H9 (cell line): ENCODE results near the gene IL1RAPL1. TPM values are rescaled to one million over a fixed set of nuclear protein-coding genes. Genes with fewer than 3 reads are reported as not detected.

Source experiments
- DNase-seq: peaks from one replicate; pipeline ENCODE4 v3.0.0-alpha.2; 2017
- H2AFZ ChIP-seq: one replicate; pipeline ENCODE4 v1.6.1; 2013; ENCODE audit warnings: mild to moderate bottlenecking, low read length, control low read depth, moderate library complexity
- H2AK5ac ChIP-seq: 2 replicates; pipeline ENCODE4 v1.6.1; 2013; ENCODE audit warnings: low read length, control low read depth, mixed read lengths; ENCODE audit not compliant: insufficient read length
- H2BK120ac ChIP-seq: one replicate; pipeline ENCODE4 v1.6.1; 2013; ENCODE audit warnings: low read depth, mild to moderate bottlenecking, low read length, control low read depth, inconsistent platforms; ENCODE audit not compliant: poor library complexity, severe bottlenecking
- H2BK12ac ChIP-seq: 2 replicates; pipeline ENCODE4 v1.6.1; 2013; ENCODE audit warnings: low read length, control low read depth, mixed read lengths, low read depth; ENCODE audit not compliant: insufficient read length
- H2BK15ac ChIP-seq: 2 replicates; pipeline ENCODE4 v1.6.1; 2013; ENCODE audit warnings: low read depth, low read length, control low read depth
- H2BK20ac ChIP-seq: one replicate; pipeline ENCODE4 v1.6.1; 2013; ENCODE audit warnings: low read depth, mild to moderate bottlenecking, low read length, control low read depth, inconsistent platforms; ENCODE audit not compliant: poor library complexity, severe bottlenecking
- H2BK5ac ChIP-seq: 2 replicates; pipeline ENCODE4 v1.6.1; 2013; ENCODE audit warnings: low read length, control low read depth, mixed read lengths; ENCODE audit not compliant: insufficient read length
- H3K14ac ChIP-seq: 2 replicates; pipeline ENCODE4 v1.6.1; 2013; ENCODE audit warnings: low read length, control low read depth; ENCODE audit not compliant: insufficient read depth
- H3K18ac ChIP-seq: 2 replicates; pipeline ENCODE4 v1.6.1; 2013; ENCODE audit warnings: low read depth, mild to moderate bottlenecking, mixed read lengths, low read length, control low read depth; ENCODE audit not compliant: insufficient read length
- H3K23ac ChIP-seq: 2 replicates; pipeline ENCODE4 v1.6.1; 2013; ENCODE audit warnings: low read length, control low read depth, mixed read lengths, low read depth; ENCODE audit not compliant: insufficient read length
- H3K23me2 ChIP-seq: 2 replicates; pipeline ENCODE4 v1.6.1; 2013; ENCODE audit warnings: low read depth, mild to moderate bottlenecking, mixed read lengths, low read length, control low read depth; ENCODE audit not compliant: insufficient read length, poor library complexity, severe bottlenecking
- H3K27ac ChIP-seq: 2 replicates; pipeline ENCODE4 v1.5.1; 2013; ENCODE audit warnings: low read length, control low read depth, mixed read lengths, low read depth; ENCODE audit not compliant: insufficient read length
- H3K27me3 ChIP-seq: 2 replicates; pipeline ENCODE4 v1.6.1; 2013; ENCODE audit warnings: low read length, control low read depth, inconsistent platforms; ENCODE audit not compliant: insufficient read depth
- H3K4ac ChIP-seq: 2 replicates; pipeline ENCODE4 v1.6.1; 2013; ENCODE audit warnings: low read depth, mild to moderate bottlenecking, control low read depth, inconsistent platforms, low read length, moderate library complexity
- H3K4me1 ChIP-seq: 2 replicates; pipeline ENCODE4 v1.6.1; 2013; ENCODE audit warnings: low read length, control low read depth, inconsistent platforms; ENCODE audit not compliant: insufficient read depth
- H3K4me2 ChIP-seq: 2 replicates; pipeline ENCODE4 v1.6.1; 2013; ENCODE audit warnings: low read length, control low read depth, mixed read lengths; ENCODE audit not compliant: insufficient read length, insufficient read depth
- H3K56ac ChIP-seq: 2 replicates; pipeline ENCODE4 v1.6.1; 2013; ENCODE audit warnings: low read depth, mild to moderate bottlenecking, mixed read lengths, low read length, control low read depth; ENCODE audit not compliant: insufficient read length
- H3K79me1 ChIP-seq: 2 replicates; pipeline ENCODE4 v1.6.1; 2013; ENCODE audit warnings: low read depth, mild to moderate bottlenecking, moderate library complexity, low read length, control low read depth, inconsistent platforms; ENCODE audit not compliant: insufficient read depth, poor library complexity, severe bottlenecking
- H3K79me2 ChIP-seq: 2 replicates; pipeline ENCODE4 v1.6.1; 2013; ENCODE audit warnings: low read length, control low read depth, inconsistent platforms; ENCODE audit not compliant: insufficient read depth
- H3K9ac ChIP-seq: 2 replicates; pipeline ENCODE4 v1.6.1; 2013; ENCODE audit warnings: low read length, control low read depth, mixed read lengths; ENCODE audit not compliant: insufficient read length; ENCODE audit errors: extremely low read depth
- H3K9me3 ChIP-seq: one replicate; pipeline ENCODE4 v1.6.1; 2013; ENCODE audit warnings: low read depth, low read length, inconsistent platforms; ENCODE audit not compliant: control insufficient read depth
- H3T11ph ChIP-seq: one replicate; pipeline ENCODE4 v1.6.1; 2013; ENCODE audit warnings: mild to moderate bottlenecking, low read length, control low read depth, inconsistent platforms
- H4K20me1 ChIP-seq: one replicate; pipeline ENCODE4 v1.6.1; 2013; ENCODE audit not compliant: control insufficient read depth, insufficient read length, insufficient read depth
- H4K5ac ChIP-seq: 2 replicates; pipeline ENCODE4 v1.6.1; 2013; ENCODE audit warnings: low read depth, mild to moderate bottlenecking, mixed read lengths, low read length, control low read depth; ENCODE audit not compliant: insufficient read length
- H4K8ac ChIP-seq: replicated peaks from 2 replicates; pipeline ENCODE4 v1.6.1; 2013; ENCODE audit warnings: low read length, control low read depth, mixed read lengths, low read depth; ENCODE audit not compliant: insufficient read length
- H4K91ac ChIP-seq: 2 replicates; pipeline ENCODE4 v1.6.1; 2013; ENCODE audit warnings: low read depth, mild to moderate bottlenecking, moderate library complexity, mixed read lengths, low read length, control low read depth; ENCODE audit not compliant: insufficient read length
- H3K27ac Mint-ChIP-seq, 3 experiments: 2 replicates in 2 of 3; 3 replicates in 1 of 3; pipeline ENCODE4 v1.8.0; 2020 to 2021; ENCODE audit warnings: mixed read lengths in 3 of 3, mild to moderate bottlenecking in 1 of 3, moderate library complexity in 1 of 3
- H3K27me3 Mint-ChIP-seq: 2 replicates; pipeline ENCODE4 v1.8.0; 2021; ENCODE audit warnings: low read depth, mild to moderate bottlenecking, moderate library complexity, mixed read lengths
- H3K36me3 Mint-ChIP-seq, 3 experiments: 2 replicates in 2 of 3; 3 replicates in 1 of 3; pipeline ENCODE4 v1.8.0; 2020 to 2021; ENCODE audit warnings: low read depth in 3 of 3, mixed read lengths in 3 of 3; ENCODE audit not compliant: insufficient read depth in 1 of 3
- H3K4me1 Mint-ChIP-seq, 2 experiments: 2 replicates each; pipeline ENCODE4 v1.8.0; 2020; ENCODE audit warnings: mixed read lengths in 2 of 2
- H3K4me3 Mint-ChIP-seq, 2 experiments: 2 replicates in 1 of 2; 3 replicates in 1 of 2; pipeline ENCODE4 v1.8.0; 2020 to 2021; ENCODE audit warnings: mild to moderate bottlenecking in 2 of 2, mixed read lengths in 2 of 2, moderate library complexity in 1 of 2
- H3K9me3 Mint-ChIP-seq, 2 experiments: 2 replicates in 1 of 2; 3 replicates in 1 of 2; pipeline ENCODE4 v1.8.0; 2020; ENCODE audit warnings: mild to moderate bottlenecking in 2 of 2, mixed read lengths in 2 of 2, moderate library complexity in 1 of 2
- WGBS: extraction: QIAGEN DNeasy Blood & Tissue Kit; methylation state at CpG from one replicate; pipeline ENCODE4 v1.1.7; 2013; ENCODE audit warnings: missing lambda C conversion rate, low lambda C conversion rate, mixed read lengths; ENCODE audit not compliant: insufficient read length; ENCODE audit errors: extremely low coverage; 5-methylcytosine and 5-hydroxymethylcytosine counted together
- total RNA-seq: library from RNA; stranded (reverse); gene quantifications from 2 replicates; pipeline ENCODE4 v1.2.1, GENCODE V29; 2021
- TF ChIP-seq, protein P1 (sequence below): fragments of 200-600 bp; sonication (generic); conservative IDR thresholded peaks from 3 replicates; pipeline ENCODE4 v1.8.0; 2021; ENCODE audit warnings: antibody characterized with exemption, mild to moderate bottlenecking

Gene IL1RAPL1
- total RNA-seq, 1 experiment from 2014 or later = 0.31 TPM

- Mint-ChIP-seq H3K4me1 (peaks cover 10 to 11% of the 10 kb centered on the region in 2 experiments), H3K36me3 (peaks cover 0 to 1% (median 0%) of the 10 kb centered on the region in 3 experiments; a peak in 2 of 7 replicates), H3K27me3 (no peaks in the 10 kb centered on the region), H3K27ac (peak overlapping the region in 1 of 3 experiments; percentile 2; a peak in 1 of 7 replicates), H3K4me3 (no peak overlapping the region), H3K9me3 (peaks cover 3 to 38% of the 10 kb centered on the region in 2 experiments; a peak in 4 of 5 replicates)
- no peaks in the 10 kb centered on the region for H3K79me1 ChIP-seq
- no peak overlapping the region for H4K91ac ChIP-seq
- H3K14ac ChIP-seq = no peak overlapping the region
- H3K9me3 ChIP-seq = no peaks in the 10 kb centered on the region
- H3K4me2 ChIP-seq = no peak overlapping the region
- H3T11ph ChIP-seq = no peak overlapping the region
- no peaks in the 10 kb centered on the region for H3K23me2 ChIP-seq
- no peak overlapping the region for H3K56ac ChIP-seq
- H2AK5ac ChIP-seq = no peak overlapping the region
- TF ChIP-seq, protein P1, sequence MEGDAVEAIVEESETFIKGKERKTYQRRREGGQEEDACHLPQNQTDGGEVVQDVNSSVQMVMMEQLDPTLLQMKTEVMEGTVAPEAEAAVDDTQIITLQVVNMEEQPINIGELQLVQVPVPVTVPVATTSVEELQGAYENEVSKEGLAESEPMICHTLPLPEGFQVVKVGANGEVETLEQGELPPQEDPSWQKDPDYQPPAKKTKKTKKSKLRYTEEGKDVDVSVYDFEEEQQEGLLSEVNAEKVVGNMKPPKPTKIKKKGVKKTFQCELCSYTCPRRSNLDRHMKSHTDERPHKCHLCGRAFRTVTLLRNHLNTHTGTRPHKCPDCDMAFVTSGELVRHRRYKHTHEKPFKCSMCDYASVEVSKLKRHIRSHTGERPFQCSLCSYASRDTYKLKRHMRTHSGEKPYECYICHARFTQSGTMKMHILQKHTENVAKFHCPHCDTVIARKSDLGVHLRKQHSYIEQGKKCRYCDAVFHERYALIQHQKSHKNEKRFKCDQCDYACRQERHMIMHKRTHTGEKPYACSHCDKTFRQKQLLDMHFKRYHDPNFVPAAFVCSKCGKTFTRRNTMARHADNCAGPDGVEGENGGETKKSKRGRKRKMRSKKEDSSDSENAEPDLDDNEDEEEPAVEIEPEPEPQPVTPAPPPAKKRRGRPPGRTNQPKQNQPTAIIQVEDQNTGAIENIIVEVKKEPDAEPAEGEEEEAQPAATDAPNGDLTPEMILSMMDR = no peak
- H3K23ac ChIP-seq = no peak overlapping the region
- H4K20me1 ChIP-seq = no peaks in the 10 kb centered on the region
- no peak overlapping the region for H2BK20ac ChIP-seq
- H2AFZ ChIP-seq = no peak overlapping the region
- H3K18ac ChIP-seq = no peak overlapping the region
- H3K27me3 ChIP-seq = no peaks in the 10 kb centered on the region
- no peak overlapping the region for H2BK15ac ChIP-seq
- no peak overlapping the region for H3K9ac ChIP-seq
- H2BK120ac ChIP-seq = no peak overlapping the region
- no peaks in the 10 kb centered on the region for H3K79me2 ChIP-seq
- H3K4ac ChIP-seq = no peak overlapping the region
- H2BK5ac ChIP-seq = no peak overlapping the region
- H4K5ac ChIP-seq = no peak overlapping the region
- no peak for DNase-seq
- H3K27ac ChIP-seq = no peak overlapping the region
- H4K8ac ChIP-seq = no peak overlapping the region
- no peak overlapping the region for H2BK12ac ChIP-seq
- no peaks in the 10 kb centered on the region for H3K4me1 ChIP-seq
- WGBS = no CpG with 5 or more reads among the region's 1 CpG
These were observed 267.4 kb downstream of the IL1RAPL1 start for GRCh38 chrX:28854637-28855036.
